Mesodermal cell (in vitro differentiated cells): Measurements from ENCODE around the gene ARHGEF7.

Experiments used
- H3K27ac ChIP-seq: 2 replicates; pipeline ENCODE4 v1.7.0; 2013; ENCODE audit warnings: mild to moderate bottlenecking, low read depth, low read length, moderate library complexity; ENCODE audit not compliant: severe bottlenecking
- H3K36me3 ChIP-seq: 2 replicates; pipeline ENCODE4 v1.7.1; 2013; ENCODE audit warnings: mild to moderate bottlenecking, low read length, moderate library complexity; ENCODE audit not compliant: control insufficient read depth, insufficient read depth
- H3K4me1 ChIP-seq: one replicate; pipeline ENCODE4 v1.7.1; 2013; ENCODE audit warnings: mild to moderate bottlenecking, low read length; ENCODE audit not compliant: insufficient read depth, control insufficient read depth, poor library complexity, severe bottlenecking
- H3K4me3 ChIP-seq: 2 replicates; pipeline ENCODE4 v1.7.0; 2013; ENCODE audit warnings: low read length, control low read depth, mild to moderate bottlenecking; ENCODE audit not compliant: insufficient read depth, poor library complexity, severe bottlenecking; ENCODE audit errors: extremely low read depth
- H3K9me3 ChIP-seq: 2 replicates; pipeline ENCODE4 v1.7.1; 2013; ENCODE audit warnings: mild to moderate bottlenecking, low read length, moderate library complexity; ENCODE audit not compliant: control insufficient read depth
- WGBS, 2 experiments: methylation state at CpG; one replicate each; pipeline ENCODE4 v1.1.5; 2013; ENCODE audit warnings: missing lambda C conversion rate in 2 of 2; ENCODE audit not compliant: insufficient coverage in 2 of 2; 5-methylcytosine and 5-hydroxymethylcytosine counted together

ARHGEF7 gene

DNA sequence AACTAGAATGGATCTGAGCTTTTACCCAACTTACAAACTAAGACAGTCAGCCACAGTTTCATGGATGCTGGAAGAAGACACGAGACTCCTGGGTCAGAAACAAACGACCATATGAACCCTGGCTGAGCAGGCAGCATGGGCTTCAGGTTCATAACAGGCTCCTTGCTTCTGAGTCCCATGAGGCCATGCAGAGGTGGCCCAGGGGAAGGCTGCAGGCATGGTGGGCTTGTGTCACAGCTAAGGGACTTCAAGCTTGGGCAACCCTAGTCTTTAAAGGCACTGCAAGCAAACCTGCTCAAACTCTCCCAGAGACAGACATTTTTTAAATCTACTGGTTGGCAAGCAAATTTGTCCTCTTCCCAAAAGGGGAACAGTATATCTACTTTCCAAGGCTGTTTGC lies 5.1 kb upstream of the ARHGEF7 start:
- H3K36me3 ChIP-seq: no peaks in the 10 kb centered on the region
- no peak overlapping the region for H3K4me3 ChIP-seq
- no peaks in the 10 kb centered on the region for H3K9me3 ChIP-seq
- H3K4me1 ChIP-seq: no peaks in the 10 kb centered on the region
- 54 to 75% methylated on average over 2 of the region's 2 CpGs for WGBS, 2 experiments
- H3K27ac ChIP-seq: no peak overlapping the region

DNA sequence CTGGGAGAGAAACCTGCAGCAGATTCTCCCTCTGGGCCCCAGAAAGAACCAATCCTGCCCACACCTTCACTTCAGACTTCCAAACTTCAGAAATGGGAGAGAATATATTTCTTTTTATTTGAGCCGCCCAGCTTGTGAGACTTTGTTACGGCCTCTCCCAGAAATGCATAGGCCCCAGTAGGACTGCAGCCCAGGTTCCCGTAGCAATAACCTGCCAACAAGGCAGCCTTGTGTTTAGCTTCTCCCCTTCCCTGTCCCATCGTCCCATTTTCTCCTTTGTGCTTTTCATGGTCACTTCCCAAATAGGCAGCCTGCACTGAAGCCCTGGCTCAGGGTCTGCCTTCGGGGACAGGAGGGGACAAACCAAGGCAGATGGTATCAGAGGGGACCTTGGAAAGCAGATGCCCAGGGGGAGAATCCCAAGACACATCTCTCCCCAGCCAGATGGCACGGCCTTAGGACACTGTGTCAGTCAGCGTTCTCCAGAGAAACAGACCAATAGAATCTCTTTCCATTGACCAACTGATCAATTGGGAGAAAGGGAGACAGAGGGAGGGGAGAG lies 3.7 kb upstream of the ARHGEF7 start:
- WGBS, 2 experiments: 82 to 83% methylated on average over 4 to 5 of the region's 7 CpGs
- Histone ChIP-seq H3K4me1 (no peaks in the 10 kb centered on the region), H3K36me3 (no peaks in the 10 kb centered on the region), H3K4me3 (no peak overlapping the region), H3K9me3 (no peaks in the 10 kb centered on the region), H3K27ac (no peak overlapping the region)

DNA sequence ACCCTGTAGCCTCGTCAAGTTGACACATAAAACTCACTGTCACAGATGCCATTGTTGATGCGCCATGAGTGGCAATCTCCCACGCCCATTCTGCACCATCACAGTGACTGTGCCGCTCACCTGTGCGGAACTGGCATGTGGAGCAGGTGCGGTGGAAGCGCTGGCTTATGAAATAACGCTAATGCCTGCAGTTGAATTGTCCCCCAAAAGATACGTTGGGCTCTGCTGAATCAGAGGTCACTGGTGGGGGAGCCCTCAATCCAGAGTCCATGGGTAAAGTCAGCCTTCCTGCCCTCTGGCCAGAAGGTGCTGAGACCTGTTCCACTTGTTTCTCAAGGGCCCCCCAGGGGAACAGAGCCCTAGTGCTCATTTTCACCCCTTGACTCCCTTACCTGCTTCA lies 2.9 kb upstream of the ARHGEF7 start:
- Histone ChIP-seq H3K9me3 (no peaks in the 10 kb centered on the region), H3K4me1 (no peaks in the 10 kb centered on the region)
- 86 to 92% methylated on average over 8 to 9 of the region's 9 CpGs for WGBS, 2 experiments

DNA sequence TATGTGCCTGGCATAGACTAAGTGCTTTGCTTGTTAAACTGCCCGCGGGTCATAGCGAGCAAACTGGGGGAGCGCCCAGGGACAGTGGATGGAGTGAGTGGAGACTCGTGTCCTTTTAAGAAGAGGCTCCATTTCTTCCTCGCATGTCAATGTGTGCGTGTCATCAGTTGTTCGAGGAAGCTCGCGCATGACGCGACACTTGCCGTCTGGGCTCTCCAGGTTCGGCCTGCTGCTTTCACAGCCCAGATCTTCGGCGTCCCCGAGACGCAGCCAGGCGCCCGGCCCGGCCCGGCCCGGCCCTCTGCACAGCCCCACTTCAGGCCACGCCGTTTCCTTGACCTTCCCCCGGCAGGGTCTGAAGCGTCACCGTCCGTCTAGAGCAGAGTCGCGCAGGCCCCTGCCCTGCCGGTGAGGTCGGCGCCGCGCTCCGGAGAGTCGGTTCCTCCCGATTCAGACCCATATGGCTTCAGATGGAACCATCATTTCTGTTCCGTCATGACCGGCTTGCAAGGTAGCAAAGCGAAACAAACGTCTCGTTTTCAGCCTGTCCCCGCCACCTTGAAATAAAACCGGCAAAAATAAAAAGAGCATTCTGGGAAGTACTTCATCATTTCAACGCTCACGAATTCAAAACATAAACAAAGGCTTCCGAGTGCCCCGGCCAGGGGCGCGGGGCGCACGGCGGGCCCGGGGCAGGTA lies 599 bp upstream of the ARHGEF7 start:
- no peaks in the 10 kb centered on the region for H3K4me1 ChIP-seq
- peak overlapping the region; percentile 42 for H3K4me3 ChIP-seq
- H3K9me3 ChIP-seq: no peaks in the 10 kb centered on the region
- H3K36me3 ChIP-seq: no peaks in the 10 kb centered on the region
- no peak overlapping the region for H3K27ac ChIP-seq
- WGBS, 2 experiments: 1 to 2% methylated on average over 44 to 48 of the region's 56 CpGs

More for the DNA sequence above, 2.9 kb upstream of the ARHGEF7 start:
- Histone ChIP-seq H3K27ac (no peak overlapping the region), H3K4me3 (no peak overlapping the region), H3K36me3 (no peaks in the 10 kb centered on the region)

DNA sequence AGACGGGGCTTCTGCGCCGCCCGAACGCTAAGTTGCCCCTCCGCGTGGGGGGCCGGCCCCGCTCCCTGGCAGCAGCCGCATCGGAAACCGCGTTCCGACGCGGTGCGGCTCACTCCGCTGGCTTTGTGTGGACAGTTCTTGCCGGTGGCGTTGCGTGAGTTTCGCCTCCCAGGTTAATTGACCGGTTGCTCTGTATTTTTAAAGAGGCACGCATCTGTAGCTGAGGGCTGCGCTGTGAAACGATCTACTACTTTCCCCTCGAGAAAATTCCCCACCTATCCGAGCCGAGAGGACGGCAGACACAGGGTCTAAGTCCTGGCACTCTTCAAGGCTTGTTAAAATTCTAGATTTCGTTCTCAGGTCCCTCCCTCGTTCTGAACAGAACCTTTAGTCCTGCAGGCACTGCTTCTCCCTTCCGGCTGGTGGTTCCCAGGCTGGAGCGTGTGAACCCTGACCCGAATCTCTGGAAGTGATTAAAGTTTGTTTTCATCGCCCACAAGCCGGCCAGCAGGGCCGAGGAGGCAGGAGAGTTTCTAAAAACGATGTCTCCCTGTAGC lies 933 bp downstream of the ARHGEF7 start:
- Histone ChIP-seq H3K9me3 (no peaks in the 10 kb centered on the region), H3K4me1 (no peaks in the 10 kb centered on the region), H3K4me3 (peak overlapping the region; percentile 33), H3K36me3 (no peaks in the 10 kb centered on the region), H3K27ac (peak overlapping the region; percentile 73)
- WGBS, 2 experiments: 1% methylated on average over 31 to 34 of the region's 39 CpGs

DNA sequence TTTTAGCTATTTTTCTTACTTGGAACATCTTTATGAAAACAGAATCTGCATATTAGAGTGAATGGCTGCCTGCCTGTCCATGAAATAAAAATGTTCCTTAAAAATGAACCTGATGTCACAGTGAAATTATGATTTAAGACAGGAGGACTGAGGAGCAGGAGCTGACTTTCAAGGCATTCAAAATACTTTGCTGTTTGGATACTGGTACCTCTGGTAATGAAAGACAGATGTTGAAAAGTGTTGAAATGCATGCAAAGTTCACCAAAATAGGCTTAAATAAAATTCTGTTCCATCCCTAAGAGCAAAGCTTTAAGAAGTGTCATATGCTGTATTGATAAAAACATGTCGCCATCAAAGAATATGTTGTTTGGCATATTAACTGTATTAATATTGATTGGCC lies 1.7 kb downstream of the ARHGEF7 start:
- H3K4me3 ChIP-seq: no peak overlapping the region
- WGBS, 2 experiments: no CpG with 5 or more reads among the region's 1 CpG

DNA sequence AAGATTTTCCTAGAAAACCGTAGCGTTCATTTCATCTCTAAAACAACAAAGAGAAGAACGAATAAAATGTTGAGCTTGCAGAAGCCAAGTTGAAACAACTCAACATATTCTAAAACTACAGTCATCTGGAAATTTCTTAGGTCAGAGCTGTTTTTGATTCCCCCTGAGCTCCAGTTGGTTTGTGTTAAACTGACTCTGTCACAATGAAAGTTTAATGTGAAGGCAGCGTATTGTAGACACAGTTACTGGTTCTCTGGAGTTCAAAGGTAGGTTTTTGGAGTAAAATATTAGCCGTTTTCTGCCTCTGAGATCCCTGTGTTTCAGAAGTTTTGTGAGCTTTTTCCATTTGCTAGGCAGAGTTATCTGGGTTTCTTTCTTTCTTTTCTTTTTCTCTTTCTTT lies 2.2 kb downstream of the ARHGEF7 start:
- no peaks in the 10 kb centered on the region for H3K9me3 ChIP-seq
- H3K36me3 ChIP-seq: no peaks in the 10 kb centered on the region
- no peaks in the 10 kb centered on the region for H3K4me1 ChIP-seq
- no peak overlapping the region for H3K4me3 ChIP-seq
- 95 to 100% methylated on average over 1 to 3 of the region's 5 CpGs for WGBS, 2 experiments
- H3K27ac ChIP-seq: no peak overlapping the region

More for the DNA sequence above, 1.7 kb downstream of the ARHGEF7 start:
- Histone ChIP-seq H3K4me1 (no peaks in the 10 kb centered on the region), H3K36me3 (no peaks in the 10 kb centered on the region), H3K9me3 (no peaks in the 10 kb centered on the region), H3K27ac (no peak overlapping the region)

DNA sequence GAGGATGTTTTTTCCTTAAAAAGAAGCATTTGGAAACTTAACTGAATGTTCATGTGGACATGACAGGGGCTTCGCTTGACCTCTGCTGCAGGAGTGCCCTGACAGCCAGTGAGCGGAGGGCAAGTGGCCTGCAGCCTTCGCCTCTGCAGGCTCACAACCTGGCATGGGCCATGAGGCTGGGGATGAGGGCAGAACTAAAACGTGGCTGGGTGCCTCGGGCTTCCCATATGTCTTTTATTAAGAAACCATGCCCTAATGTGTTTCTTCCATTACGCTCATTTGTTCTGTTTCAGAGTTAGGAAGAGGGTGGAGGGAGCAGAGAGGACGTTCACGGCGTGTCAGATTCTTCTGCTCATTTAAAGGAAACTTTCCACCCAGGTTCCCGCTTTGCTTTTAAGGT lies 2.9 kb downstream of the ARHGEF7 start:
- 87 to 92% methylated on average over 7 to 8 of the region's 10 CpGs for WGBS, 2 experiments

DNA sequence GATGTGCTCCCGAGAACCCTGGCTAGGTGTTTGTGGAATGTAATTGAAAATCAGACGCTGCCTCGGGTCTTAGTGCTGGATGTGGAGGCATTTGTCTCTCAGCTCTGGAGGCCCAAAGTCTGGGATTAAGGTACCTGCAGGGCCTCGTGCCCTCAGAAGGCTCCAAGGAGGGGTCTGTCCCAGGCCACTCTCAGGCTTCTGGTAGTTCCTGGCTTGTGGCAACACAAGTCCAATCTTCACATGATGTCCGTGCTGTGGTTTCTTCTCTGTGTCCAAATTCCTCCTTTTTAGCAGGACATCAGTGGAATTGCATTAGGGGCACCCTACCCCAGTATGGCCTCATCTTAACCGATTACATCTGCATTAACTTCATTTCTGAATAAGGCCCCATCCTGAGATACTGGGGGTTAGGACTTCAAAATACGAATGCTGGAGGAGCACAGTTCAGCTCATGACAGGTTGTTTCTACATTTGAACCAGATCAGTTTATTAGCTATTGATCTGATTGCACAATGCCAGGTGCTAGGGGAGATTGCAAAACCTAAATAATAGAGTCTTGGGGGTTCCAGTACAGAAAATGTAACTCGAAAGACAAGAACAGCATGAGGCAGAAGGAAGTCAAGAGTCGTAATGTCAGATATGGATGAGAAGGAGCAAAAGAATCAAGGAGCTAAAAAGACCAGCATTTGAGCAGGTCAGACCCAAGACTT lies 3.9 kb downstream of the ARHGEF7 start:
- Histone ChIP-seq H3K4me1 (no peaks in the 10 kb centered on the region), H3K4me3 (no peak overlapping the region), H3K27ac (no peak overlapping the region), H3K36me3 (no peaks in the 10 kb centered on the region), H3K9me3 (no peaks in the 10 kb centered on the region)
- 88 to 96% methylated on average over 8 to 9 of the region's 9 CpGs for WGBS, 2 experiments

More for the DNA sequence above, 2.9 kb downstream of the ARHGEF7 start:
- H3K4me3 ChIP-seq: no peak overlapping the region
- no peak overlapping the region for H3K27ac ChIP-seq
- H3K4me1 ChIP-seq: no peaks in the 10 kb centered on the region
- H3K9me3 ChIP-seq: no peaks in the 10 kb centered on the region
- no peaks in the 10 kb centered on the region for H3K36me3 ChIP-seq

DNA sequence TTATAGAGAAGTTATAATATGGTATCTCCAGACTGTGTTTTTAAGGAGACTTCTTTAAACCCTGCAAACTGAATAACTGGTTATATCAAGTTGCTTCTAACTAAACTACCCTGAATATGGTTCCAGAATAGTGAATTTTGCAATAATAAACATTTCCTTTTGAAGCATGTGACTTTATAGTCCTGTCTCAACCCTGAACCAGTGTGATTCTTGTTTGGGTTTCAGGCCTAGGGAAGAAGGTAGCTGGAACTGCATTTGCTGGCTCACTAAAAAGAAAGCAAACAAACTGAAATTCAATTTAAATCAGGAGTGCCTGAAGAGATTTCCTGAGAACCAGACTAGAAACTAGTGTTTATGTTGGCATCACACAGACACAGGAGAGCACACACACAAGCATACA lies 4.9 kb downstream of the ARHGEF7 start:
- H3K4me3 ChIP-seq: no peak overlapping the region
- H3K4me1 ChIP-seq: no peaks in the 10 kb centered on the region
- H3K36me3 ChIP-seq: no peaks in the 10 kb centered on the region
- no peaks in the 10 kb centered on the region for H3K9me3 ChIP-seq
- no peak overlapping the region for H3K27ac ChIP-seq

DNA sequence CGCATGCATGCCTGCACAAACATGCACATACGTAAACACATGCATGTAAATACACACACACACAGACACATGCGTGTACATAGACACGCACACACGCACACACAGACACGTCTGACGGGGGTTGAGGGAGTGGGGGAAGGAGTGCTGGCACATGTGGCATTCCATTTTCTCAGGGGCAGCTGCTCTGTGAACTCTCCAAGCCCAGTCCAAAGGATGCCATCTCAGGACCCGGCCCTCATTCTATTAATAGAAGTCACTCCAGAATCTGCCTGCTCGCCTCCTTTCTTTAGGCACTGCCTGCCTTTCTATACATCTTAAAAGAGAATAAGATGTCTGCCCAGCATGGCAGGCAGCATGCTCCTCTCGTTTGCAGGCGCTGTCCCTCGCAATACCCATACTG lies 5.3 kb downstream of the ARHGEF7 start:
- Histone ChIP-seq H3K4me3 (no peak overlapping the region), H3K9me3 (no peaks in the 10 kb centered on the region), H3K27ac (no peak overlapping the region), H3K36me3 (no peaks in the 10 kb centered on the region), H3K4me1 (no peaks in the 10 kb centered on the region)
- 84 to 90% methylated on average over 9 of the region's 12 CpGs for WGBS, 2 experiments
